Measurements from ENCODE around the gene SARDH. TPM values are rescaled to one million over a fixed set of nuclear protein-coding genes. Genes with fewer than 3 reads are reported as not detected.

The SARDH gene
- total RNA-seq, 1 donor from 2014 or later = 5.1 TPM

- no peaks in the 10 kb centered on the region for H3K9me3 Mint-ChIP-seq (ENCODE audit: low read depth)
- H3K4me3 Mint-ChIP-seq (ENCODE audit: low read depth) = no peak overlapping the region
- no peak for TF ChIP-seq CTCF (IDR thresholded peaks at IDR 0.05; ENCODE audit: unreplicated experiment)
- peaks cover 3% of the 10 kb centered on the region for H3K4me1 Mint-ChIP-seq (ENCODE audit: low read depth)
- DNase-seq (ENCODE audit: low spot score, unreplicated experiment) = no peak
- no peaks in the 10 kb centered on the region for H3K36me3 Mint-ChIP-seq (ENCODE audit: insufficient read depth)
- H3K27ac Mint-ChIP-seq = no peak overlapping the region
- no peaks in the 10 kb centered on the region for H3K27me3 Mint-ChIP-seq
Observed at GRCh38 chr9:133669182-133669801, 68.9 kb downstream of the SARDH start.

- Mint-ChIP-seq H3K4me1 (ENCODE audit: low read depth) (no peaks in the 10 kb centered on the region), H3K36me3 (ENCODE audit: insufficient read depth) (no peaks in the 10 kb centered on the region), H3K27me3 (peaks cover 4% of the 10 kb centered on the region), H3K9me3 (ENCODE audit: low read depth) (no peaks in the 10 kb centered on the region), H3K27ac (no peak overlapping the region), H3K4me3 (ENCODE audit: low read depth) (no peak overlapping the region)
- TF ChIP-seq CTCF (IDR thresholded peaks at IDR 0.05; ENCODE audit: unreplicated experiment) = no peak
- no peak for DNase-seq (ENCODE audit: low spot score, unreplicated experiment)
Observed at GRCh38 chr9:133667759-133668450, 70.2 kb downstream of the SARDH start.

GRCh38 chr9:133666845-133667244 is 71.3 kb downstream of the SARDH start:
- H3K36me3 Mint-ChIP-seq (ENCODE audit: insufficient read depth) = no peaks in the 10 kb centered on the region
- no peak for TF ChIP-seq CTCF (IDR thresholded peaks at IDR 0.05; ENCODE audit: unreplicated experiment)

GRCh38 chr9:133666387-133666786 is 71.8 kb downstream of the SARDH start:
- Mint-ChIP-seq H3K4me3 (ENCODE audit: low read depth) (no peak overlapping the region), H3K27ac (no peak overlapping the region), H3K4me1 (ENCODE audit: low read depth) (no peaks in the 10 kb centered on the region), H3K27me3 (peaks cover 7% of the 10 kb centered on the region), H3K36me3 (ENCODE audit: insufficient read depth) (no peaks in the 10 kb centered on the region), H3K9me3 (ENCODE audit: low read depth) (no peaks in the 10 kb centered on the region)
- no peak for TF ChIP-seq CTCF (IDR thresholded peaks at IDR 0.05; ENCODE audit: unreplicated experiment)
- DNase-seq (ENCODE audit: low spot score, unreplicated experiment) = no peak

More at GRCh38 chr9:133666845-133667244, 71.3 kb downstream of the SARDH start:
- Mint-ChIP-seq H3K9me3 (ENCODE audit: low read depth) (no peaks in the 10 kb centered on the region), H3K27me3 (peaks cover 4% of the 10 kb centered on the region), H3K27ac (no peak overlapping the region), H3K4me1 (ENCODE audit: low read depth) (no peaks in the 10 kb centered on the region), H3K4me3 (ENCODE audit: low read depth) (no peak overlapping the region)
- DNase-seq (ENCODE audit: low spot score, unreplicated experiment) = no peak

DNA sequence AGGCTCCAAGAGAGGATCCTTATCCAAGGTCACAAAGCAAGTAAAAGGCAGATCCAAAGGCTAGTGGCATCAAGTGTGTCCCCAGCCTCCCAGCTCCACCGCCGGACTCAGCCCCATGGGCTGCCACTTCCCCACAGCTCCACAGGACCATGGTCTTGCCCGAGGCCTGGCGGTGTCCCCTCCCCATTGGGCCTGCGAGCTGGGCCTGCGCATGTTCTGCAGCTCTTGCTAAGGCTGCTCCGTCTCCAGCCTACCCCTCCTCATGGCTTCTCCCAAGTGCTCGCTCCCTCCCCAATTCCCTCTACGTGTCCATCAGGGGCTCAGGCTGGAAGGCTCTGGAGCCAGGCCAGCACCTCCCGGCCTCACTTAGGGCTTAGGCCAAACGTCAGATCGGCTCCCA is 72.6 kb downstream of the SARDH start:
- no peaks in the 10 kb centered on the region for H3K9me3 Mint-ChIP-seq (ENCODE audit: low read depth)
- H3K4me1 Mint-ChIP-seq (ENCODE audit: low read depth) = no peaks in the 10 kb centered on the region
- no peak for TF ChIP-seq CTCF (IDR thresholded peaks at IDR 0.05; ENCODE audit: unreplicated experiment)
- H3K4me3 Mint-ChIP-seq (ENCODE audit: low read depth) = no peak overlapping the region
- H3K27ac Mint-ChIP-seq = no peak overlapping the region
- H3K27me3 Mint-ChIP-seq = peaks cover 7% of the 10 kb centered on the region
- H3K36me3 Mint-ChIP-seq (ENCODE audit: insufficient read depth) = no peaks in the 10 kb centered on the region
- DNase-seq (ENCODE audit: low spot score, unreplicated experiment) = no peak
